GM19043 (cell line): ENCODE measurements around the gene SRPX2.

Experiments used
- ATAC-seq: cut with Tn5 transposase; IDR thresholded peaks from one replicate; pipeline ENCODE4 v1.9.1; 2021; ENCODE audit warnings: low read depth; ENCODE audit not compliant: unreplicated experiment

SRPX2 gene

GRCh38 chrX:100649550-100650356, 5.8 kb downstream of the SRPX2 start:
- ATAC-seq: no peak

- no peak for ATAC-seq
Observed at GRCh38 chrX:100650841-100651240, 6.8 kb downstream of the SRPX2 start.

DNA sequence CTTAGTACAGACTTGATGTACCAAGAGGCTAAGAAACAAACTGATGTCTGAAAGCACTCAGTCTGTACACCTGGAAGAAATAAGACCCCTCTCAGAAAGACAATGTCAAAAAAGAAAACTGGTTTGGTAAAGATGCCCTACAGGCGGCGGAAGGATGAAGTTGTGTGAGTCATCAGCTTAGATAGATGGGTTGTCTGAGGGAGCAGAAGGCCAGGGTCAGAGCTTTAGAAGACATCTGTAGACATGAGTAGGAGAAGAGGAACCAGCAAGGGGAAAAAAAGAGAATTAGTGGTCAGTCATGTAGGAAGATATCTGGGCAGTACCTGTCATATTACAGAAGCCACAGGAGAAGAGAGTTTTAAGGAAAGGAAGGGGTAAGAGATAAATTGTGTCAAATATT, 8.3 kb downstream of the SRPX2 start:
- no peak for ATAC-seq

DNA sequence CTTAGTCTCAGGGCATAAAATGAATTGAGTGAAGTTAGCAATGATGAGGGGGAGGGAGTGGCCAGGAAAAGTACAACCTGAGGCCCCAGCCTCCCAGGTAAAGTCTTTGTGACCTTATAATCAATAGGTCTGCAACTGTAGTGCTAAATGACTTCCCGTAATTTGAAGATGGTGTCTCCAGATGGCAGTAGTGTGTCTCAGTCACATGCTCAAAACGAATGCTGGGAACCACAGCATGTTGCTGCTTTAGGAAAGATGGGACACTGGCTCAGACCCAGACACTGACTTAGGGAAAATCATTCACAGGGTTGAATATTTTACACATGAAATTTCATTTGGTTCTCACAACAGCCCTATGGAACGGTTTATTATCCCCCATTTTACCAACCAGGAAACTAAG, 10.3 kb downstream of the SRPX2 start:
- no peak for ATAC-seq

- no peak for ATAC-seq
Observed at GRCh38 chrX:100658941-100659381, 15.0 kb downstream of the SRPX2 start.

- no peak for ATAC-seq
Observed at GRCh38 chrX:100659431-100660137, 15.6 kb downstream of the SRPX2 start.

DNA sequence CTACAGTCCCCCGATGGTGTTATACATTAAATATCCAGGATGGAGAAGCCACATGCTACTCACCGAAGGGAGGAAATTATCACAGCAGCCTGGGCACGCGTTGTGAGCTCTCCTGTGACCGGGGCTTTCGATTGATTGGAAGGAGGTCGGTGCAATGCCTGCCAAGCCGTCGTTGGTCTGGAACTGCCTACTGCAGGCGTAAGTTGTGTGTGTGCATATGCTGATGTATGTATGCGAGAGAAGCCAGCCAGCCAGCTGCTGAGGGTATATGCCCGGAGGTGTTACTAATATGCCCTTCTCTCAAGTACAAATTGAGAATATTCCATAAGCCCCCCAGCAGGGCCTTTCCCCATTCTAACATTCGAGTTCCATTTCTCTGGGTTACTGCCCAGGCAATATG, 18.2 kb downstream of the SRPX2 start:
- ATAC-seq: no peak

GRCh38 chrX:100662796-100663195, 18.8 kb downstream of the SRPX2 start:
- no peak for ATAC-seq

- ATAC-seq: no peak
Observed at GRCh38 chrX:100663642-100664041, 19.6 kb downstream of the SRPX2 start.

DNA sequence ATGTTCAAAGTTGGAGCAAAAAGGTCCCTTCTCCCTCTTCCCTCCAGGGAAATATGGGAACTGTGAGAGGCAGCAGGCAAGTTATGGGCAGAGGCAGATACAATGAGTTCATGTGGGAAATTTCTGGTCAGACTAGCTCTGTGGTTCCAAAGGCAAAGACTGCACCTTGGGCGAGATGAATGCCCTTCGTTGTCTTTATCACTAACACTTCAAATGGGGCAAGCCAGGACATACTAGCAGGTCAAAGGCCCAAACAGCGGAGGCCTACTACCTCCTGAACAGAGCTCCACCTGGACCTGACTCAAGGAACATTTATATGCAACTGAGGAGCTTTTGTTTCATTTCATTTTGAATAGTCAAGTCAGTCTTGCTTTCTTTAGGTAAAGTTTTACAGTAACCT, 29.0 kb downstream of the SRPX2 start:
- ATAC-seq: no peak

GRCh38 chrX:100673397-100673953, 29.5 kb downstream of the SRPX2 start:
- no peak for ATAC-seq

DNA sequence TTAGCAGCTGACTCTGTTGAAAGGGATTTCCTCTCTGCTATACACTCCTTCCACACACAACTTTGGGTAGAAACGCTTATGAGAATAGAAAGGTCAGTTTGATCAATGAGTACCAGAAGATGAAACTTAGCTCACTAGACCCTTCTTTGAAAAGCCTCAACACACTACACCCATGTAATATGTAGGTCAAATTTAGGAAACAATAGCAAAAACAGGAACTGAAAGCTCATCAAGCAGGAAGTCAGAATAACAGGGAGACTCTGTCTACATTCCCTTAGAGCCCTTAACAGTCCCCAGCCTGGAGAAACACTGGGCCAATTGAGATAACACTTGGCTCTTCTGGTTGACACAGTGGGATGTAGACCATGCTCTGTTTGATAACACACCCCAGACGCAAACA, 30.7 kb downstream of the SRPX2 start:
- peak; percentile 74 for ATAC-seq

GRCh38 chrX:100677611-100678181, 33.7 kb downstream of the SRPX2 start:
- ATAC-seq: no peak

- ATAC-seq: no peak
Observed at GRCh38 chrX:100680756-100681155, 36.8 kb downstream of the SRPX2 start.

GRCh38 chrX:100681599-100681998, 37.6 kb downstream of the SRPX2 start:
- no peak for ATAC-seq

DNA sequence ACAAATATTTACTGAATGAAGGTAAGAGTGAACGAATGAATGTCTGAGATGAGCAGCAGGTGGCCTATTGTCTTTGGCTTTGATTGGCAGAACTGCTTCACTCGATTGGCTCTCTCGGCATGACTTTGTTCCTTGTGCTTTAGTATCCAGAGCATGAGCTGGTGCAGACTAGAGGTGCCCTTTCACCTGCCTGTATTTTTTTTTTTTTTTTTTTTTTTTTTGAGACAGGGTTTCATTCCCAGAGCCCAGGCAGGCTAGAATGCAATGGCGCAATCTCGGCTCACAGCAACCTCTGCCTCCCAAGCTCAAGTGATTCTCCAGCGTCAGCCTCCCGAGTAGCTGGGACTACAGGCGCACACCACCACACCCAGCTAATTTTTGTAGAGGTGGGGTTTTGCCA, 38.9 kb downstream of the SRPX2 start:
- ATAC-seq: no peak

GRCh38 chrX:100685284-100685996, 41.4 kb downstream of the SRPX2 start:
- ATAC-seq: peak; percentile 50

- ATAC-seq: no peak
Observed at GRCh38 chrX:100685997-100686305, 42.0 kb downstream of the SRPX2 start.

DNA sequence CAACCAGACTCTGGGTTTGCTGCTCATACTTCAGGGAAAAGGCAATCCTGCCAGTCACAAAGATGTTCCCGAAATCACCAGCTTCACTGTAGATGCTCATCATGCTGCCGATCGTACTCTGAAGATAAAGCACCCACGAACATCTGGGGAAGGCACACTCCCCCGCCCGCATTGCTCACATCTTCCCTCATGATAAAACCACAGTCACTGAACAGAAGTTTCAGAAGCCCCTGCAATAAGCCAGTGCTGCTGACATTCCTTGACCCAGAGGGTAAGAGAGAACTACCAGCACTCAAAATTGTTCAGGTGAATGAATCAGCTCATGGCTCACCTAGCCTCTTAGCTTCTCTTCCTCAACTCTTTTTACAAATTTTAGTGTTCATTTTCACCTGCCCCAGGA, 43.1 kb downstream of the SRPX2 start:
- ATAC-seq: peak; percentile 20

- ATAC-seq: peak; percentile 70
Observed at GRCh38 chrX:100687546-100687945, 43.5 kb downstream of the SRPX2 start.

DNA sequence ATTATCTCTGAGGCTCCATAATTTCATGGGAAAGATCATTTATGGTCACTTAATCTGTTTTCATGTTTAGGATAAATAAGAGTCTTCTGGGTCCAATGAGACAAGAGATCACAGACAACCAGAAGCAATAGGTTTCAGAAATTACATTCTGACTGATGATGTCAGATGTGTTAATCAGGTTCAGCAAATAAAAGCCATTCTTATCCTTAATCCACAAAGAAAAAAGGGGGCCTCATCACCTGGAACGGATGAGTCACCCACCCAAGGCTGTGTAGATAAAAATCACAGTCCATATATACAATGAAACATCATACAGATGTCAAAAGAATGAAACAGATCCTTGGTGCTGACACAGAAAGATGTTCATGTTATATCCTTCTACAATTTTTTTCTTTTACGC, 51.3 kb downstream of the SRPX2 start:
- no peak for ATAC-seq
